SK-N-SH (cell line): Measurements from ENCODE around the gene LHX6. TPM values are rescaled to one million over a fixed set of nuclear protein-coding genes. Genes with fewer than 3 reads are reported as not detected.

ENCODE experiments used
- CTCF ChIA-PET: fragments of 300-600, 350-600 bp; formaldehyde crosslinking; extraction: SDS; loops from one replicate; lab custom pipeline; 2021; lab: Yijun Ruan, JAX
- POLR2A ChIA-PET: fragments of 350-600 bp; sonication (Branson Sonifier 250); formaldehyde crosslinking; extraction: SDS; loops from one replicate; lab custom pipeline; 2020; ENCODE audit warnings: antibody characterized with exemption, inconsistent platforms; lab: Yijun Ruan, JAX
- DNase-seq: peaks from one replicate; pipeline ENCODE4 v3.0.0; 2012
- H2AFZ ChIP-seq: fragments of 200-600 bp; sonication (generic); 2 replicates; pipeline ENCODE4 v1.8.1; 2016; ENCODE audit warnings: antibody characterized with exemption, mild to moderate bottlenecking, low read depth
- H3F3A ChIP-seq: fragments of 200-600 bp; sonication (generic); replicated peaks from 2 replicates; pipeline ENCODE3; 2016; ENCODE audit warnings: antibody characterized with exemption, mild to moderate bottlenecking; ENCODE audit not compliant: insufficient read depth
- H3K27ac ChIP-seq, 2 experiments: fragments of 200-500 bp in 1 of 2; fragments of 200-600 bp in 1 of 2; sonication (Bioruptor generic) in 1 of 2; sonication (generic), shearing (Covaris generic) in 1 of 2; 2 replicates each; pipeline versions ENCODE4 v1.5.1 to v1.6.1; 2014 to 2016; ENCODE audit warnings: low read depth in 2 of 2, inconsistent platforms in 1 of 2, low read length in 1 of 2, mild to moderate bottlenecking in 1 of 2, mixed read lengths in 1 of 2
- H3K27me3 ChIP-seq: fragments of 200-600 bp; sonication (generic), shearing (Covaris generic); 2 replicates; pipeline ENCODE4 v1.6.1; 2016; ENCODE audit warnings: mixed run types; ENCODE audit not compliant: insufficient read depth
- H3K36me3 ChIP-seq, 2 experiments: fragments of 200-500 bp in 1 of 2; fragments of 200-600 bp in 1 of 2; sonication (Bioruptor generic) in 1 of 2; sonication (generic) in 1 of 2; replicated peaks in 1 of 2; 2 replicates each; pipeline versions ENCODE3 to v1.5.1; 2014 to 2016; ENCODE audit warnings: low read length in 1 of 2, mild to moderate bottlenecking in 1 of 2; ENCODE audit not compliant: insufficient read depth in 2 of 2, control insufficient read depth in 1 of 2
- H3K4me1 ChIP-seq, 2 experiments: fragments of 200-500 bp in 1 of 2; fragments of 200-600 bp in 1 of 2; sonication (Bioruptor generic) in 1 of 2; sonication (generic), shearing (Covaris generic) in 1 of 2; 2 replicates each; pipeline versions ENCODE4 v1.5.1 to v1.6.1; 2014 to 2016; ENCODE audit warnings: low read depth in 1 of 2, low read length in 1 of 2, mixed run types in 1 of 2; ENCODE audit not compliant: insufficient read depth in 2 of 2, control insufficient read depth in 1 of 2
- H3K4me2 ChIP-seq: fragments of 200-600 bp; sonication (generic), shearing (Covaris generic); 2 replicates; pipeline ENCODE4 v1.6.1; 2017; ENCODE audit warnings: mixed run types
- H3K4me3 ChIP-seq, 2 experiments: fragments of 200-500 bp in 1 of 2; fragments of 200-600 bp in 1 of 2; sonication (Bioruptor generic) in 1 of 2; sonication (generic), shearing (Covaris generic) in 1 of 2; 2 replicates each; pipeline versions ENCODE4 v1.5.1 to v1.8.1; 2014 to 2016; ENCODE audit warnings: low read depth in 2 of 2, inconsistent platforms in 1 of 2, low read length in 1 of 2, mild to moderate bottlenecking in 1 of 2, mixed read lengths in 1 of 2, moderate library complexity in 1 of 2
- H3K79me2 ChIP-seq: fragments of 200-600 bp; sonication (generic); 2 replicates; pipeline ENCODE4 v1.8.1; 2017; ENCODE audit warnings: mild to moderate bottlenecking; ENCODE audit not compliant: insufficient read depth
- H3K9ac ChIP-seq: fragments of 200-600 bp; sonication (generic); 2 replicates; pipeline ENCODE4 v1.6.1; 2017; ENCODE audit warnings: mixed run types
- H3K9me2 ChIP-seq: fragments of 200-600 bp; sonication (generic); 2 replicates; pipeline ENCODE4 v1.6.1; 2017; ENCODE audit warnings: mixed run types
- H3K9me3 ChIP-seq: fragments of 200-600 bp; sonication (generic); 2 replicates; pipeline ENCODE4 v1.6.1; 2017; ENCODE audit warnings: mixed run types, mild to moderate bottlenecking, moderate library complexity
- H4K20me1 ChIP-seq: fragments of 200-600 bp; sonication (generic); 2 replicates; pipeline ENCODE4 v1.6.1; 2017; ENCODE audit warnings: mild to moderate bottlenecking, mixed run types; ENCODE audit not compliant: insufficient read depth
- CHD2 ChIP-seq: fragments of 150-350 bp; IDR thresholded peaks from 2 replicates; pipeline ENCODE4 v1.6.1; 2018; ENCODE audit warnings: low read length; ENCODE audit not compliant: partially characterized antibody
- EP300 ChIP-seq, 2 experiments: IDR thresholded peaks; 2 replicates each; pipeline versions ENCODE4 v1.4.0 to v1.6.1; 2012; ENCODE audit warnings: borderline replicate concordance in 1 of 2, low read depth in 1 of 2, low read length in 1 of 2
- FOXJ3 ChIP-seq: sonication (generic); formaldehyde crosslinking; IDR thresholded peaks from 2 replicates; pipeline ENCODE4 v1.5.1; 2020; ENCODE audit warnings: mild to moderate bottlenecking, missing genetic modification reagents
- FOXM1 ChIP-seq: IDR thresholded peaks from 2 replicates; pipeline ENCODE4 v1.4.0; 2012; ENCODE audit warnings: low read depth, mild to moderate bottlenecking
- GATA2 ChIP-seq: sonication (generic); formaldehyde crosslinking; IDR thresholded peaks from 2 replicates; pipeline ENCODE4 v1.5.0; 2020; ENCODE audit warnings: mild to moderate bottlenecking, missing genetic modification reagents
- IRF3 ChIP-seq: fragments of 150-350 bp; IDR thresholded peaks from 2 replicates; pipeline ENCODE4 v1.6.1; 2016; ENCODE audit warnings: mild to moderate bottlenecking, low read depth, low read length
- JUND ChIP-seq: IDR thresholded peaks from 2 replicates; pipeline ENCODE4 v1.4.0; 2012
- MEF2A ChIP-seq: IDR thresholded peaks from 2 replicates; pipeline ENCODE4 v1.4.0; 2012; ENCODE audit warnings: low read depth, borderline replicate concordance
- NFIC ChIP-seq: IDR thresholded peaks from 2 replicates; pipeline ENCODE4 v1.4.0; 2012; ENCODE audit warnings: borderline replicate concordance
- POLR2AphosphoS5 ChIP-seq: IDR thresholded peaks from 2 replicates; pipeline ENCODE4 v1.6.1; 2012; ENCODE audit warnings: low read depth, low read length
- RAD21 ChIP-seq: IDR thresholded peaks from 2 replicates; pipeline ENCODE4 v1.6.1; 2012; ENCODE audit warnings: mild to moderate bottlenecking, low read length
- RCOR1 ChIP-seq: fragments of 150-350 bp; IDR thresholded peaks from 2 replicates; pipeline ENCODE4 v1.6.1; 2017; ENCODE audit warnings: antibody characterized with exemption, low read length
- RFX5 ChIP-seq: IDR thresholded peaks from 2 replicates; pipeline ENCODE4 v1.6.1; 2012; ENCODE audit warnings: mild to moderate bottlenecking, improper control_type of control experiment, low read length
- RXRA ChIP-seq: IDR thresholded peaks from 2 replicates; pipeline ENCODE4 v1.4.0; 2012; ENCODE audit warnings: low read depth, mild to moderate bottlenecking, borderline replicate concordance
- SMC3 ChIP-seq: IDR thresholded peaks from 2 replicates; pipeline ENCODE4 v1.6.1; 2012; ENCODE audit warnings: low read depth, low read length, improper control_type of control experiment
- TAF1 ChIP-seq: IDR thresholded peaks from 2 replicates; pipeline ENCODE4 v1.6.1; 2012; ENCODE audit warnings: low read depth, mild to moderate bottlenecking, low read length, moderate library complexity, borderline replicate concordance
- USF2 ChIP-seq: fragments of 150-350 bp; IDR thresholded peaks from 2 replicates; pipeline ENCODE4 v1.6.1; 2017; ENCODE audit warnings: antibody characterized with exemption, low read length, low read depth, borderline replicate concordance
- YY1 ChIP-seq: IDR thresholded peaks from 2 replicates; pipeline ENCODE4 v1.4.0; 2012; ENCODE audit warnings: low read depth, mild to moderate bottlenecking
- WGBS: methylation state at CpG from one replicate; pipeline ENCODE4 v1.1.6; 2017; ENCODE audit warnings: low lambda C conversion rate; 5-methylcytosine and 5-hydroxymethylcytosine counted together
- polyA plus RNA-seq, 3 experiments: library from polyadenylated mRNA; depleted of rRNA; stranded (reverse); fragments of >200 nt; gene quantifications; 2 replicates each; pipeline ENCODE4 v1.2.3, GENCODE V29; 2012
- TF ChIP-seq, protein P1 (sequence below): fragments of 200-600 bp; sonication (generic); IDR thresholded peaks from 2 replicates; pipeline ENCODE4 v1.6.1; 2017; ENCODE audit warnings: antibody characterized with exemption, mild to moderate bottlenecking, moderate library complexity

LHX6 gene
- polyA plus RNA-seq, 1 of the 3 experiments (the other 2 are of a cell fraction), result 0.02 TPM

- Histone ChIP-seq H3K27ac (no peak overlapping the region), H3K27me3 (peaks cover 12% of the 10 kb centered on the region), H3K4me3 (no peak overlapping the region), H4K20me1 (no peaks in the 10 kb centered on the region), H2AFZ (no peak overlapping the region), H3K9me3 (no peaks in the 10 kb centered on the region), H3K36me3 (no peaks in the 10 kb centered on the region), H3K4me2 (no peak overlapping the region), H3K4me1 (peaks cover 0 to 9% of the 10 kb centered on the region in 2 experiments; a peak in 1 of 4 replicates), H3F3A (no peaks in the 10 kb centered on the region), H3K9me2 (no peaks in the 10 kb centered on the region), H3K9ac (no peak overlapping the region), H3K79me2 (no peaks in the 10 kb centered on the region)
- TF ChIP-seq YY1 (no peak), FOXM1 (no peak), USF2 (no peak), EP300 (IDR thresholded peaks at IDR 0.05; ENCODE audit: borderline replicate concordance in 1 of 2, low read depth in 1 of 2, low read length in 1 of 2) (no peak), GATA2 (CRISPR knock-in tag) (no peak), RXRA (no peak), RFX5 (no peak), NFIC (no peak), IRF3 (no peak), FOXJ3 (CRISPR knock-in tag) (no peak), RAD21 (no peak), TAF1 (no peak), MEF2A (no peak), JUND (no peak)
- 73% methylated on average over 7 of the region's 8 CpGs for WGBS
- ChIA-PET CTCF (interaction anchor here (1.0 to 1.8 kb wide), 5 partner anchors 9 to 164 kb away, joined by 3 to 8 read pairs (median 3); no protein-coding TSS in a partner anchor), POLR2A (no interaction called here)
- DNase-seq, result peak; percentile 50
Observed at GRCh38 chr9:122186777-122187470, 41.8 kb downstream of the LHX6 start.

DNA sequence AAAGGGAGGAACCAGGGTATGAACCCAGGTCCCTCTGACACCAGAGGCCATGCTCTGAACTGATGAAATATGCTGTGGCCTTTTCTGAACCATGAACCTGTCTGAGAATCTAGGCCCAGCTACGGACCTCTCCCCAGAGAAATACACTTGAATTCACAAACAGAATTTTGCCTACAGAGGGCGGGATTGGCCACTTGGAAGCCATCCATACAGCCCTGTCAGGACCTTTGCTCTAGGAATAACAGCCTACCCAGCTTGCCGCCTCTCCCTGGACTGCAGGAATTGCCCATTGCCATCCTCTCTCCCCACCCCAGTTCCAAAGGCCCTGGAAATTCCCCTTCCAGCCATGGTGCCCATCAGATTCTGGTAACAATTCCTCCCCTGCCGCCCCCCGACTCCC, 42.5 kb downstream of the LHX6 start:
- ChIA-PET CTCF (interaction anchor here (1.1 to 1.2 kb wide), 2 partner anchors 45 to 164 kb away, joined by 3 to 5 read pairs; no protein-coding TSS in a partner anchor), POLR2A (no interaction called here)

More for the DNA sequence above, 42.5 kb downstream of the LHX6 start:
- Histone ChIP-seq H3K4me3 (no peak overlapping the region), H3K9me2 (no peaks in the 10 kb centered on the region), H3K4me2 (no peak overlapping the region), H3F3A (no peaks in the 10 kb centered on the region), H3K9me3 (no peaks in the 10 kb centered on the region), H3K27me3 (peaks cover 12% of the 10 kb centered on the region)
- DNase-seq, result no peak
- 100% methylated on average over 1 of the region's 5 CpGs for WGBS
- TF ChIP-seq GATA2 (CRISPR knock-in tag) (no peak), RCOR1 (no peak), FOXM1 (no peak), POLR2AphosphoS5 (no peak), SMC3 (no peak), RAD21 (no peak), CHD2 (no peak)
- TF ChIP-seq, protein P1, sequence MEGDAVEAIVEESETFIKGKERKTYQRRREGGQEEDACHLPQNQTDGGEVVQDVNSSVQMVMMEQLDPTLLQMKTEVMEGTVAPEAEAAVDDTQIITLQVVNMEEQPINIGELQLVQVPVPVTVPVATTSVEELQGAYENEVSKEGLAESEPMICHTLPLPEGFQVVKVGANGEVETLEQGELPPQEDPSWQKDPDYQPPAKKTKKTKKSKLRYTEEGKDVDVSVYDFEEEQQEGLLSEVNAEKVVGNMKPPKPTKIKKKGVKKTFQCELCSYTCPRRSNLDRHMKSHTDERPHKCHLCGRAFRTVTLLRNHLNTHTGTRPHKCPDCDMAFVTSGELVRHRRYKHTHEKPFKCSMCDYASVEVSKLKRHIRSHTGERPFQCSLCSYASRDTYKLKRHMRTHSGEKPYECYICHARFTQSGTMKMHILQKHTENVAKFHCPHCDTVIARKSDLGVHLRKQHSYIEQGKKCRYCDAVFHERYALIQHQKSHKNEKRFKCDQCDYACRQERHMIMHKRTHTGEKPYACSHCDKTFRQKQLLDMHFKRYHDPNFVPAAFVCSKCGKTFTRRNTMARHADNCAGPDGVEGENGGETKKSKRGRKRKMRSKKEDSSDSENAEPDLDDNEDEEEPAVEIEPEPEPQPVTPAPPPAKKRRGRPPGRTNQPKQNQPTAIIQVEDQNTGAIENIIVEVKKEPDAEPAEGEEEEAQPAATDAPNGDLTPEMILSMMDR, result no peak
- TF ChIP-seq, all 33 proteins: peak for 0
- no peak overlapping the region for H3K27ac ChIP-seq
- no peaks in the 10 kb centered on the region for H4K20me1 ChIP-seq
- no peaks in the 10 kb centered on the region for H3K79me2 ChIP-seq
- H3K36me3 ChIP-seq, result no peaks in the 10 kb centered on the region
- H2AFZ ChIP-seq, result no peak overlapping the region
- H3K4me1 ChIP-seq, result peaks cover 0 to 9% of the 10 kb centered on the region in 2 experiments; a peak in 1 of 4 replicates
- no peak overlapping the region for H3K9ac ChIP-seq
